Upper lobe of right lung (tissue), 1 donor: Measurements from ENCODE around the gene CAPZA1. TPM values are rescaled to one million over a fixed set of nuclear protein-coding genes. Genes with fewer than 3 reads are reported as not detected.

Experiments
- ATAC-seq: fragments of 200-7000 bp; cut with Tn5 transposase; one replicate; pipeline ENCODE4 v1.9.1; 2020; ENCODE audit warnings: mild to moderate bottlenecking, moderate library complexity
- DNase-seq: peaks from one replicate; pipeline ENCODE4 v3.0.0-alpha.2; 2020
- H3K27ac ChIP-seq: fragments of 200-600 bp; one replicate; pipeline ENCODE4 v1.8.0; 2022
- H3K27me3 ChIP-seq: fragments of 200-600 bp; one replicate; pipeline ENCODE4 v1.8.0; 2022; ENCODE audit warnings: mild to moderate bottlenecking
- H3K36me3 ChIP-seq: fragments of 200-600 bp; one replicate; pipeline ENCODE4 v1.8.0; 2022
- H3K4me1 ChIP-seq: fragments of 200-600 bp; one replicate; pipeline ENCODE4 v1.8.0; 2022
- H3K4me3 ChIP-seq: fragments of 200-600 bp; one replicate; pipeline ENCODE4 v1.8.0; 2022; ENCODE audit warnings: mild to moderate bottlenecking
- H3K9me3 ChIP-seq: fragments of 200-600 bp; one replicate; pipeline ENCODE4 v1.8.0; 2022
- intact Hi-C: fragments of 100-400 bp; cut with DNase I; formaldehyde crosslinking; loops from one replicate; pipeline ENCODE4 v1.11.0; 2022
- total RNA-seq: library from RNA; stranded (reverse); fragmentation: NEBNext Ultra II Directional; extraction: Animal tissue kit (Norgen Biotek cat#: 25700); gene quantifications from one replicate; pipeline ENCODE4 v1.2.1, GENCODE V29; 2021
- TF ChIP-seq, protein P1 (sequence below): fragments of 200-600 bp; IDR thresholded peaks from one replicate; pipeline ENCODE4 v1.8.0; 2022; ENCODE audit warnings: antibody characterized with exemption
- donor health status: DM: no; HTN: yes; CAD: no; lungs with severe emphysema.

CAPZA1 gene
- total RNA-seq, 1 donor from 2014 or later = 123 TPM

DNA sequence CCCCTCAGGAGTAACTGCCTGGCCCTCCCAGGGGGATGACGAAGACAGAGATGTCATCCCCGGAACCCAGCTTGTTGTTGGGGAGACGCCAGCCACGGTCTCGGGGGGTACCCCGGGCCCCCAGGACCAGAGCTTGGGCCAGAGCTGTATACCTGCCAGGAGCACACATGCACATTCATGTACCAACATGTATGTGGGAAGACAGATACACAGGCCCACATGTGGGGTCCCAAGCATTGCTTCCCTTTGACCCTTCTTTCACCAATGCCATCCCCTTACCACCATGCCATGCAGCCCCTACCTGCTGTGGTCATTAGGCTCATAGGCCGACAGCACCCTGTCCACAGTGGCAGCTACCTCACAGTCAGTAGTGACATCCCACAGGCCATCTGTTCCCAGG is 90.5 kb downstream of the CAPZA1 start:
- Histone ChIP-seq H3K4me3 (no peak overlapping the region), H3K9me3 (no peaks in the 10 kb centered on the region), H3K27me3 (no peaks in the 10 kb centered on the region), H3K27ac (no peak overlapping the region), H3K36me3 (no peaks in the 10 kb centered on the region), H3K4me1 (peaks cover 27% of the 10 kb centered on the region)
- DNase-seq (no peak), ATAC-seq (no peak)
- intact Hi-C loops = no loop called here
- TF ChIP-seq, protein P1, sequence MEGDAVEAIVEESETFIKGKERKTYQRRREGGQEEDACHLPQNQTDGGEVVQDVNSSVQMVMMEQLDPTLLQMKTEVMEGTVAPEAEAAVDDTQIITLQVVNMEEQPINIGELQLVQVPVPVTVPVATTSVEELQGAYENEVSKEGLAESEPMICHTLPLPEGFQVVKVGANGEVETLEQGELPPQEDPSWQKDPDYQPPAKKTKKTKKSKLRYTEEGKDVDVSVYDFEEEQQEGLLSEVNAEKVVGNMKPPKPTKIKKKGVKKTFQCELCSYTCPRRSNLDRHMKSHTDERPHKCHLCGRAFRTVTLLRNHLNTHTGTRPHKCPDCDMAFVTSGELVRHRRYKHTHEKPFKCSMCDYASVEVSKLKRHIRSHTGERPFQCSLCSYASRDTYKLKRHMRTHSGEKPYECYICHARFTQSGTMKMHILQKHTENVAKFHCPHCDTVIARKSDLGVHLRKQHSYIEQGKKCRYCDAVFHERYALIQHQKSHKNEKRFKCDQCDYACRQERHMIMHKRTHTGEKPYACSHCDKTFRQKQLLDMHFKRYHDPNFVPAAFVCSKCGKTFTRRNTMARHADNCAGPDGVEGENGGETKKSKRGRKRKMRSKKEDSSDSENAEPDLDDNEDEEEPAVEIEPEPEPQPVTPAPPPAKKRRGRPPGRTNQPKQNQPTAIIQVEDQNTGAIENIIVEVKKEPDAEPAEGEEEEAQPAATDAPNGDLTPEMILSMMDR = no peak

DNA sequence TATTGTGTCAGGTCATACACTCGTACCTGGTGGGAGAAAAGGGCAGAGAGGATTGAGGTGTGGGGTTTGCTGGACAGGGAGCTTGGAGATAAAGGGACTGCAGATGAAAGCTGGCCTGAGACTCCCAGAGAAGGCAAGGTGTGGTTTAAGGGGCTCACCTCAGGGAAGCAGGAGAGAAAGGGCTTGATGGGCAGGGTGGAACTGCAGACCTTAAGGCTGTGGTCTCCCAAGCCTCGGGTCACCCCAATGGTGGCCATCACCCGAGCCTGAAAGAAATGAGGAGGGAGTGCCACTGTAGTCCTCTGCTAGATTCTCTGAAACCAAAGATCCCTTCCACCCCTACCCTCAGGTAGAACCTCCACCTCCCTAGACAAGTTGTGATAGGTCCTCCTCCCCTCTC is 91.0 kb downstream of the CAPZA1 start:
- DNase-seq = no peak
- H3K4me3 ChIP-seq = no peak overlapping the region
- TF ChIP-seq, protein P1 = no peak
- H3K9me3 ChIP-seq = no peaks in the 10 kb centered on the region
- no peaks in the 10 kb centered on the region for H3K36me3 ChIP-seq
- intact Hi-C loops = no loop called here
- no peak for ATAC-seq
- peaks cover 24% of the 10 kb centered on the region for H3K4me1 ChIP-seq
- H3K27me3 ChIP-seq = no peaks in the 10 kb centered on the region
- no peak overlapping the region for H3K27ac ChIP-seq

DNA sequence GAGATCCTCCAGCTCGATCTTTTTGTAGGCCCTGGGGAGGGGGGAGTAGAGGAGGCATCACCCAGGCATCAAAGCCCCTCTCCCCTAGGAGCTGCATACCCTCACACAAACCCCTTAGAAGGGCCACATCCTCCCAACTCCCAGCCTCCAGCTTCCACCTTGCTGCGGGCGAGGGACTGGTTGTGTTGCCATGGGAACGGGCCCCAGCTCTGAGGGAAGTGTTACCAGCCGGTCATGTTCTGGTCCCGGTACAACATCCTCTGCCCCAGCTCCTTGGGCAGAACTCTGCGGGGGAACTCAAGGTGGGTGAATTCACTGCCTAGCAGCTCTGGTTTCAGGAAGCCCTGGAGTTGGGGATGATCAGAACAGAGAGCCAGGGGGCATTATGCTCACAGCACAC is 91.4 kb downstream of the CAPZA1 start:
- TF ChIP-seq, protein P1 = no peak
- ATAC-seq = no peak

DNA sequence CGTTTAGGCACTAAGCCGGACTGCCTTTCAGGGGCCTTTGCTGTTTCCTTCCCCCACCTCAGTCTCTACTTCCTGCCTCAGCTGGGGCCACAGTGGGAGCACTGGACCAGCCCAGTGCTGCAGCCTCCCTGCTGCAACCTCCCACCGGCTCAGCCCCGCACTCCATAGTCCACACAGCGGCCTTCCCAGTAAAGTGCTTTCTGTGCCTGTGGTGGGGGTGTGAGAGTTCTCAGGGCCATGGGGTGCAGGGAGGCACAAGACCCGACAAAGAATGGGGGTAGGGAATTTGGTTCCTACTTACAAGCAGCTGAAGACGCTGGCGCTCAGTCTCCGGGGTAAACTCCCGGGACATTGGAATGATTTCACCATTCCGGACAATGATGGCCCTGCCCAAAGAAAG is 92.0 kb downstream of the CAPZA1 start:
- Histone ChIP-seq H3K36me3 (no peaks in the 10 kb centered on the region), H3K9me3 (no peaks in the 10 kb centered on the region), H3K4me1 (peaks cover 26% of the 10 kb centered on the region), H3K4me3 (no peak overlapping the region), H3K27ac (no peak overlapping the region), H3K27me3 (no peaks in the 10 kb centered on the region)
- TF ChIP-seq, protein P1 = no peak
- DNase-seq (no peak), ATAC-seq (no peak)
- intact Hi-C loops = no loop called here

More for the DNA sequence above, 91.4 kb downstream of the CAPZA1 start:
- no peak overlapping the region for H3K4me3 ChIP-seq
- DNase-seq = no peak
- H3K9me3 ChIP-seq = no peaks in the 10 kb centered on the region
- no peaks in the 10 kb centered on the region for H3K27me3 ChIP-seq
- peaks cover 24% of the 10 kb centered on the region for H3K4me1 ChIP-seq
- intact Hi-C loops = no loop called here
- H3K36me3 ChIP-seq = no peaks in the 10 kb centered on the region
- H3K27ac ChIP-seq = no peak overlapping the region

DNA sequence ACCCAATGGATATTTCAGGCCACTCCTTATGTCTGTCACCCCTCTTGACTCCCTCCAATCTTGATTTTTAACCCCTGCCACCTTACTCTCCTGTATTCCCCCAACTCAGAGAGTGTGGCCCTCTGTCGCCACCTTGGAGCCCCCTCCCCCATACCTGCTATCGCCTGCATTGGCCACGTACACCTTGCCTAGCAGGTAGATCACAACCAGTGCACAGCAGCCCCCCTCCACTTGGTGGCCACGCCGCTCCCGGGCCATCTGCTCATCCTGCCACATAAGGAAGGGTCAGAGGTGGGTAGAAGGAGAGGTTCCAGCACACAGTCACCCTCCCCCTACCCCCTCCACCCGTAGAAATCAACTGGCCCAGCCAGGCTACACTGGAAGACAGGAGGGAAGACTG is 92.6 kb downstream of the CAPZA1 start:
- ATAC-seq (no peak), DNase-seq (no peak)
- H3K4me1 ChIP-seq = peaks cover 26% of the 10 kb centered on the region
- H3K27me3 ChIP-seq = peaks cover 2% of the 10 kb centered on the region
- no peaks in the 10 kb centered on the region for H3K36me3 ChIP-seq
- H3K4me3 ChIP-seq = no peak overlapping the region
- intact Hi-C loops = no loop called here
- H3K27ac ChIP-seq = no peak overlapping the region
- TF ChIP-seq, protein P1 = no peak
- no peaks in the 10 kb centered on the region for H3K9me3 ChIP-seq

DNA sequence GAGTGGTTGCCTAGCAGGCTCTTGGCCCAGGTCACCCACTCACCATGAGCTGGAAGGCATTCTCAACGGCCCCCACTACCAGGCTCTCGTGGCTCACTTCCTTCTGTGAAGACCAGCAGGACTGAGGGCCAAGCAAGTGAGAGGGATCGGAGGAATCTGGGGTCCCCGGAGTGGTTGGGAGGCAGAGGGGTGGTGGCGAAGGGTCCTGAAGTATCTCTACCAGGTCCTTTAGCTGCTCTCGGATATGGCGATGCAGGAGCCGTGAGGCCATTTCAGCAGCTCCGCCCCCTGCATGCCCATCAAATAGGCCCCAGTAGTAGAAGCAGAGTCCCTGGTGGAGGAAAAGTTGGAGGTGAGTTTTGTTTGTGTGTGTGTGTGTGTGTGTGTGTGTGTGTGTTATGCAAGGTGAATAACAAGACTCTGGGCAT is 93.1 kb downstream of the CAPZA1 start:
- intact Hi-C loops = no loop called here
- Histone ChIP-seq H3K4me3 (no peak overlapping the region), H3K27me3 (peaks cover 6% of the 10 kb centered on the region), H3K36me3 (no peaks in the 10 kb centered on the region), H3K9me3 (no peaks in the 10 kb centered on the region), H3K27ac (no peak overlapping the region), H3K4me1 (peaks cover 23% of the 10 kb centered on the region)
- TF ChIP-seq, protein P1 = no peak
- no peak for DNase-seq
- no peak for ATAC-seq
